ENCODE measurements around the gene DDX47. TPM values are rescaled to one million over a fixed set of nuclear protein-coding genes. Genes with fewer than 3 reads are reported as not detected.
"Not testable (repeated sequence)": the region's sequence is repeated elsewhere in the genome, so short reads cannot be mapped to it uniquely, and the experiment has no call there.

The DDX47 gene
- total RNA-seq, 1 experiment from 2014 or later: 60.5 TPM

DNA sequence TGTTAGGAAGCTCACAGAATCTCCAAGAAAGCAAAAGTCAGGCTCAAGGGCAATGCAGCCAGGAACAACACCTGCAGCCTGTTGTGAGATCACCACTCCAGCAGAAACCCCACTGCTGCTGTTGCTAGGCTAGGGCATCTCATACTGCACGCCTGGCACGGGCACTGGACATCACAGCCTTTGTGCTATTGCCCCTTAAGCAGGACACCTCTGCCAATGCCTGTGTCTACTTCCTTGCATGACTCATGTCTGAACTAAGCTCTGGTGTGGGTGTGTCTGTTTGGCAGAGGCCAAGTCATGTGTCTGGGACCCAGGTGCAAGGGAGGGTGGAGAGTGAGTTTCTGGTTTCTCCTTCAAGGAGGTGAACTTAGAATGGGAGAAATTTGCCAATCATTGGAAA lies 10.0 kb upstream of the DDX47 start:
- Mint-ChIP-seq H3K4me1 (ENCODE audit: low read depth, unreplicated experiment) (peaks cover 69% of the 10 kb centered on the region), H3K27me3 (ENCODE audit: unreplicated experiment) (no peaks in the 10 kb centered on the region), H3K27ac (ENCODE audit: unreplicated experiment) (peak overlapping the region; percentile 97), H3K36me3 (ENCODE audit: insufficient read depth, unreplicated experiment) (peaks cover 38% of the 10 kb centered on the region), H3K9me3 (ENCODE audit: low read depth, unreplicated experiment) (peaks cover 4% of the 10 kb centered on the region), H3K4me3 (ENCODE audit: low read depth, unreplicated experiment) (peak overlapping the region; percentile 8)
- CTCF ChIA-PET: interaction anchor here (0.6 to 2.7 kb wide), 14 partner anchors 9 to 409 kb away, joined by 3 to 17 read pairs (median 4); partner anchors contain the start of genes DDX47 and EMP1
- intact Hi-C loops (cut with micrococcal nuclease; ENCODE audit: unreplicated experiment): loop anchor here (5.0 to 10.0 kb wide), 4 partner anchors 34 to 392 kb away; partner anchors contain the start of gene EMP1
- DNase-seq: peak; percentile 93
- TF ChIP-seq, protein P1, sequence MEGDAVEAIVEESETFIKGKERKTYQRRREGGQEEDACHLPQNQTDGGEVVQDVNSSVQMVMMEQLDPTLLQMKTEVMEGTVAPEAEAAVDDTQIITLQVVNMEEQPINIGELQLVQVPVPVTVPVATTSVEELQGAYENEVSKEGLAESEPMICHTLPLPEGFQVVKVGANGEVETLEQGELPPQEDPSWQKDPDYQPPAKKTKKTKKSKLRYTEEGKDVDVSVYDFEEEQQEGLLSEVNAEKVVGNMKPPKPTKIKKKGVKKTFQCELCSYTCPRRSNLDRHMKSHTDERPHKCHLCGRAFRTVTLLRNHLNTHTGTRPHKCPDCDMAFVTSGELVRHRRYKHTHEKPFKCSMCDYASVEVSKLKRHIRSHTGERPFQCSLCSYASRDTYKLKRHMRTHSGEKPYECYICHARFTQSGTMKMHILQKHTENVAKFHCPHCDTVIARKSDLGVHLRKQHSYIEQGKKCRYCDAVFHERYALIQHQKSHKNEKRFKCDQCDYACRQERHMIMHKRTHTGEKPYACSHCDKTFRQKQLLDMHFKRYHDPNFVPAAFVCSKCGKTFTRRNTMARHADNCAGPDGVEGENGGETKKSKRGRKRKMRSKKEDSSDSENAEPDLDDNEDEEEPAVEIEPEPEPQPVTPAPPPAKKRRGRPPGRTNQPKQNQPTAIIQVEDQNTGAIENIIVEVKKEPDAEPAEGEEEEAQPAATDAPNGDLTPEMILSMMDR (IDR thresholded peaks at IDR 0.05; ENCODE audit: unreplicated experiment): no peak
- no TSS peak for BruUV-seq (replicated peaks)

DNA sequence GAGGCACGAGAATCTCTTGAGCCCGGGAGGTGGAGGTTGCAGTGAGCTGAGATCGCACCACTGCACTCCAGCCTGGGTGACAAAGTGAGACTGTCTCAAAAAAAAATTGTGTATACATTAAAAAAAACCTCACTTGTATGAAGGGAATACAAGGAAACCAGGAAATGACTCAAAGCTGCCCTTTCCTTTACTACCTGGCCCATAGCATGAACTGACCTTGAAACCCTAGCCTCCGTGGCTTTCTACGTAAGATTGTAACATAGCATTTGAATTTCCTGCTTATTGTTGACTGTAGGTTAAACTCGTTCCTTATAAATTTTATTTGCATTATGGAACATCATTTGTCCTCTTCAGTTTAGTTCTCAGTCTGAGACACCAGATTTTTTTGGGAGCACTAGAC lies 9.1 kb upstream of the DDX47 start:
- peaks cover 38% of the 10 kb centered on the region for H3K36me3 Mint-ChIP-seq (ENCODE audit: insufficient read depth, unreplicated experiment)
- H3K9me3 Mint-ChIP-seq (ENCODE audit: low read depth, unreplicated experiment): peaks cover 4% of the 10 kb centered on the region
- TF ChIP-seq, protein P1 (IDR thresholded peaks at IDR 0.05; ENCODE audit: unreplicated experiment): no peak
- H3K4me1 Mint-ChIP-seq (ENCODE audit: low read depth, unreplicated experiment): peaks cover 77% of the 10 kb centered on the region
- peak; percentile 59 for DNase-seq
- no peaks in the 10 kb centered on the region for H3K27me3 Mint-ChIP-seq (ENCODE audit: unreplicated experiment)
- CTCF ChIA-PET: interaction anchor here (0.7 to 2.7 kb wide), 14 partner anchors 9 to 408 kb away, joined by 3 to 17 read pairs (median 4); partner anchors contain the start of genes DDX47 and GPRC5A
- peak overlapping the region; percentile 51 for H3K4me3 Mint-ChIP-seq (ENCODE audit: low read depth, unreplicated experiment)
- intact Hi-C loops (cut with micrococcal nuclease; ENCODE audit: unreplicated experiment): loop anchor here (1.0 to 10.0 kb wide), 5 partner anchors 15 to 391 kb away; partner anchors contain the start of gene EMP1
- BruUV-seq (replicated peaks): no TSS peak
- peak overlapping the region; percentile 97 for H3K27ac Mint-ChIP-seq (ENCODE audit: unreplicated experiment)

DNA sequence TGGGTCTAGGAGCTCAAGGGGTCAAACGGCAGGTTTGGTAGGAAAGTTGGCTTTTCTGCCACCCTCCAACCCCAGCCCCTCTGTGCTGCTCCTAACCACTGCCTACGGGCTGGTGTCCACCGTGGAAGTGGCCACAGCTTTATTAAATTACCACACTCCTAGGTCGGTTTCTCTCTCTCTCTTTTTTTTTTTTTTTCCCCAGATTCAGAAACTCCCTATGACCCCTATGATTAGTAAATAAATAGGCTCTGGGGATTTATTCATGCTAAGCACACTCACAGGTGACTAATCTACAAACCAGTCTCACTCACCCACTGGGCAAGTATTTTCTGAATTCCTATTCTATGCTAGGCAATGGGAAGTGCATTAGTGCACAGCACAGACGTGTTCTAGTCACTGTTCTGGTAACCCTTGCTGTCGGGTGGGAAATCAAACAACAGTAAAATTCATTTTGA lies 8.7 kb upstream of the DDX47 start:
- Mint-ChIP-seq H3K27me3 (ENCODE audit: unreplicated experiment) (no peaks in the 10 kb centered on the region), H3K36me3 (ENCODE audit: insufficient read depth, unreplicated experiment) (peaks cover 38% of the 10 kb centered on the region), H3K27ac (ENCODE audit: unreplicated experiment) (peak overlapping the region; percentile 97), H3K4me3 (ENCODE audit: low read depth, unreplicated experiment) (peak overlapping the region; percentile 51), H3K9me3 (ENCODE audit: low read depth, unreplicated experiment) (peaks cover 2% of the 10 kb centered on the region), H3K4me1 (ENCODE audit: low read depth, unreplicated experiment) (peaks cover 82% of the 10 kb centered on the region)
- TF ChIP-seq, protein P1 (IDR thresholded peaks at IDR 0.05; ENCODE audit: unreplicated experiment): no peak
- no TSS peak for BruUV-seq (replicated peaks)
- intact Hi-C loops (cut with micrococcal nuclease; ENCODE audit: unreplicated experiment): loop anchor here (1.0 to 10.0 kb wide), 5 partner anchors 15 to 390 kb away; partner anchors contain the start of gene EMP1
- DNase-seq: peak; percentile 66
- CTCF ChIA-PET: interaction anchor here (0.7 to 2.7 kb wide), 11 partner anchors 9 to 407 kb away, joined by 3 to 17 read pairs (median 4); partner anchors contain the start of genes DDX47 and GPRC5A

DNA sequence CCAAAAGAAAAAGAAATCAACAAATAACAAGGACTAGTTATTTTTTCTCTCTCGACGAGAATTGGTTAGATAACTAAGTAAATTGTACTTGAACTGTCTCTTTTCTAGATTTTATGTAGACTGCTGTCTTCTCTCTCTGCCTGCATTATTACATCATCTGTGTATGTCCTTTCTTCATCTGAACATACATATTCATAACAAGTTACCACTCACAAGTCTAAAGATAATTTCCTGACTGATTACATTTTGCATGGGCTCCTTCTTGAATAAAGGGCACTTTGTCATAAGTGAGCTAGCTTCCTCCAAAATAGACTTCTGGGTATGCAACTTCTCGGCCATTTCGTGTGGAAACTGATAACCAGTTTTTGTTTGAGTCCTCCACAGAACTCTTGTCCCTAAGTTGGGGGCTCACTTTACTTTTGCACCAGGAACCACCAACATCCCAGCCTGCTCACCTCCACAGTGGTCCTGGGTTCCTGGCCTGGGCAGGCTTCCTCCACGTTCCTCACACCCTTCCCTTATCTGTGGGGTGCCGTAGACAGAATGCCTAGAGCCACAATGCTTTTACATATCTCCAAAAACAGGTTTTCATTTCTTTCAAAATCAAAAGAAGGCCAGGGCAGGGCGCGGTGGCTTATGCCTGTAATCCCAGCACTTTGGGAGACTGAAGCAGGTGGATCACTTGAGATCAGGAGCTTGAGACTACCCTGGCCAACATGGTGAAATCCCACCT lies 6.2 kb upstream of the DDX47 start:
- H3K4me3 Mint-ChIP-seq (ENCODE audit: low read depth, unreplicated experiment): no peak overlapping the region
- H3K4me1 Mint-ChIP-seq (ENCODE audit: low read depth, unreplicated experiment): peaks cover 71% of the 10 kb centered on the region
- TF ChIP-seq, protein P1 (IDR thresholded peaks at IDR 0.05; ENCODE audit: unreplicated experiment): no peak
- CTCF ChIA-PET: interaction anchor here (1.0 kb wide), 1 partner anchor 28 kb away, joined by 3 read pairs; no protein-coding TSS in a partner anchor
- BruUV-seq (replicated peaks): no TSS peak
- H3K36me3 Mint-ChIP-seq (ENCODE audit: insufficient read depth, unreplicated experiment): peaks cover 33% of the 10 kb centered on the region
- no peak for DNase-seq
- peak overlapping the region; percentile 37 for H3K27ac Mint-ChIP-seq (ENCODE audit: unreplicated experiment)
- H3K9me3 Mint-ChIP-seq (ENCODE audit: low read depth, unreplicated experiment): no peaks in the 10 kb centered on the region
- no peaks in the 10 kb centered on the region for H3K27me3 Mint-ChIP-seq (ENCODE audit: unreplicated experiment)
- intact Hi-C loops (cut with micrococcal nuclease; ENCODE audit: unreplicated experiment): loop anchor here (10.0 kb wide), 1 partner anchor 388 kb away; the partner anchor contains the start of gene EMP1

DNA sequence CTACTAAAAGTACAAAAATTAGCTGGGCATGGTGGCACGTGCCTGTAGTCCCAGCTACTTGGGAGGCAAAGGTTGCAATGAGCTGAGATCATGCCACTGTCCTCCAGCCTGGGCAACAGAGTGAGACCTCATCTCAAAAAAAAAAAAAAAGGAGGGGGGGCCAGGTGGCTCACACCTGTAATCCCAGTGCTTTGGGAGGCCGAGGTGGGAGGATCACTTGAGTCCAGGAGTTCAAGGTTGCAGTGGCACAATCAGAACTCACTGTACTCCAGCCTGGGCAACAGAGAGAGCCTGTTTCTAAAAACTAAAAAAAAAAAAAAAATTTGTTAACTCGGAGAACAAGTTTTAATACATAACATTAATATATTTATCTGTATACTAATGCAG lies 5.6 kb upstream of the DDX47 start:
- H3K4me3 Mint-ChIP-seq (ENCODE audit: low read depth, unreplicated experiment); DNase-seq; H3K9me3 Mint-ChIP-seq (ENCODE audit: low read depth, unreplicated experiment); BruUV-seq (replicated peaks); H3K27me3 Mint-ChIP-seq (ENCODE audit: unreplicated experiment): not testable (repeated sequence)
- Mint-ChIP-seq H3K27ac (ENCODE audit: unreplicated experiment) (peak overlapping the region; percentile 37), H3K4me1 (ENCODE audit: low read depth, unreplicated experiment) (peaks cover 71% of the 10 kb centered on the region), H3K36me3 (ENCODE audit: insufficient read depth, unreplicated experiment) (peaks cover 32% of the 10 kb centered on the region)
- intact Hi-C loops (cut with micrococcal nuclease; ENCODE audit: unreplicated experiment): loop anchor here (10.0 kb wide), 1 partner anchor 387 kb away; the partner anchor contains the start of gene EMP1
- CTCF ChIA-PET: interaction anchor here (1.0 kb wide), 1 partner anchor 28 kb away, joined by 3 read pairs; no protein-coding TSS in a partner anchor

Measured in Calu3 (cell line).